RWPE2 (cell line): ENCODE data around the gene PCDH1.

ENCODE experiments used
- ATAC-seq: fragments of 200-7000 bp; cut with Tn5 transposase; 3 replicates; pipeline ENCODE4 v1.9.1; 2021; ENCODE audit warnings: low read depth
- DNase-seq: peaks from one replicate; pipeline ENCODE4 v3.0.0-alpha.2; 2020; ENCODE audit warnings: low spot score
- H3K27ac ChIP-seq: fragments of 450-650 bp; 2 replicates; pipeline ENCODE4 v1.5.1; 2017; ENCODE audit warnings: mild to moderate bottlenecking; ENCODE audit not compliant: poor library complexity, severe bottlenecking
- H3K27me3 ChIP-seq: fragments of 250-450 bp; sonication (Bioruptor Pico); 2 replicates; pipeline ENCODE4 v1.5.1; 2021; ENCODE audit warnings: mild to moderate bottlenecking, moderate library complexity; ENCODE audit not compliant: insufficient read depth, poor library complexity, severe bottlenecking
- H3K36me3 ChIP-seq: fragments of 250-450 bp; sonication (Bioruptor Pico); 2 replicates; pipeline ENCODE4 v1.5.1; 2020; ENCODE audit warnings: low read depth, mild to moderate bottlenecking, moderate library complexity
- H3K4me1 ChIP-seq: fragments of 250-450 bp; sonication (Bioruptor Pico); 2 replicates; pipeline ENCODE4 v1.5.1; 2021; ENCODE audit warnings: mild to moderate bottlenecking, moderate library complexity; ENCODE audit not compliant: insufficient read depth, poor library complexity, severe bottlenecking
- H3K4me3 ChIP-seq: fragments of 250-450 bp; sonication (Bioruptor Pico); 2 replicates; pipeline ENCODE4 v1.5.1; 2021; ENCODE audit warnings: mild to moderate bottlenecking, moderate library complexity; ENCODE audit not compliant: severe bottlenecking
- H3K9me3 ChIP-seq: fragments of 250-450 bp; sonication (Bioruptor Pico); 2 replicates; pipeline ENCODE4 v1.5.1; 2021; ENCODE audit warnings: mild to moderate bottlenecking, moderate library complexity; ENCODE audit not compliant: severe bottlenecking
- CTCF ChIP-seq: fragments of 450-650 bp; IDR thresholded peaks from one replicate; pipeline ENCODE4 v1.5.1; 2017; ENCODE audit warnings: mild to moderate bottlenecking, moderate library complexity; ENCODE audit not compliant: poor library complexity, severe bottlenecking

PCDH1 gene

GRCh38 chr5:141817631-141818030 is 60.6 kb downstream of the PCDH1 start:
- Histone ChIP-seq H3K9me3 (no peaks in the 10 kb centered on the region), H3K27ac (no peak overlapping the region), H3K4me1 (peaks cover 16% of the 10 kb centered on the region), H3K4me3 (no peak overlapping the region), H3K36me3 (no peaks in the 10 kb centered on the region), H3K27me3 (no peaks in the 10 kb centered on the region)
- DNase-seq (no peak), ATAC-seq (no peak)
- TF ChIP-seq CTCF: no peak

- no peaks in the 10 kb centered on the region for H3K36me3 ChIP-seq
- H3K27me3 ChIP-seq: no peaks in the 10 kb centered on the region
- no peak overlapping the region for H3K27ac ChIP-seq
- H3K9me3 ChIP-seq: no peaks in the 10 kb centered on the region
- TF ChIP-seq CTCF: no peak
- DNase-seq (no peak), ATAC-seq (no peak)
- H3K4me3 ChIP-seq: no peak overlapping the region
- peaks cover 7% of the 10 kb centered on the region for H3K4me1 ChIP-seq
Measured at GRCh38 chr5:141816598-141817399, 61.4 kb downstream of the PCDH1 start.

- Histone ChIP-seq H3K27me3 (no peaks in the 10 kb centered on the region), H3K4me3 (no peak overlapping the region), H3K9me3 (no peaks in the 10 kb centered on the region), H3K27ac (no peak overlapping the region), H3K4me1 (no peaks in the 10 kb centered on the region), H3K36me3 (no peaks in the 10 kb centered on the region)
- no peak for TF ChIP-seq CTCF
- no peak for DNase-seq
- ATAC-seq: no peak
Measured at GRCh38 chr5:141815796-141816180, 62.4 kb downstream of the PCDH1 start.

GRCh38 chr5:141815051-141815795 is 63.0 kb downstream of the PCDH1 start:
- H3K4me1 ChIP-seq: no peaks in the 10 kb centered on the region
- H3K4me3 ChIP-seq: no peak overlapping the region
- DNase-seq (no peak), ATAC-seq (no peak)
- H3K27me3 ChIP-seq: no peaks in the 10 kb centered on the region
- no peaks in the 10 kb centered on the region for H3K9me3 ChIP-seq
- TF ChIP-seq CTCF: no peak
- no peak overlapping the region for H3K27ac ChIP-seq
- H3K36me3 ChIP-seq: no peaks in the 10 kb centered on the region
